Esophagus mucosa (tissue), 1 donor: ENCODE results near the gene GPBP1L1. TPM values are rescaled to one million over a fixed set of nuclear protein-coding genes. Genes with fewer than 3 reads are reported as not detected.
"Not testable (repeated sequence)": the region's sequence is repeated elsewhere in the genome, so short reads cannot be mapped to it uniquely, and the experiment has no call there.

Experiments used
- ATAC-seq: fragments of 200-7000 bp; cut with Tn5 transposase; one replicate; pipeline ENCODE4 v1.9.1; 2020
- total RNA-seq: library from RNA; stranded (reverse); gene quantifications from one replicate; pipeline ENCODE4 v1.2.4, GENCODE V29; 2023
- donor health status: DM: yes; HTN: yes; CAD: no.

Gene GPBP1L1
- total RNA-seq, 1 donor from 2014 or later, result 95.3 TPM

DNA sequence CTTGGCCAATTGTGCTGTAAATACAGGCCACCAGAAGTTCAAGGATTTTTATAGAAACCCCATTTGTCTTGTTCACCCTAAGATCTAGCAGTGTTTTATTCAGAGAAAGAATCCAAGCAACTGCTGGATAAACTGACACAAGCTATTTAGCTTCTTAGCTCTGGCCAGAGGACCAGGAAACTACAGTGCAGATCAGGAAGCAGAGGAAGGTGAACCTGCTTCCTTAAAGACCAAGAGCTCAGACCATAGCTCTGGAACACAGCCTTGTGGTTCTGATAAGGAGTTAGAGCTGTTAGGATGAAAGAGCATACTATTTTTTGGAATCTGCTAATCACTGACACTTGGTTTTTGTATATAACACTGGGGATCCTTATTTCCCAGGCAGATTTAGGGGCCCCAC is 57.3 kb downstream of the GPBP1L1 start:
- no peak for ATAC-seq

DNA sequence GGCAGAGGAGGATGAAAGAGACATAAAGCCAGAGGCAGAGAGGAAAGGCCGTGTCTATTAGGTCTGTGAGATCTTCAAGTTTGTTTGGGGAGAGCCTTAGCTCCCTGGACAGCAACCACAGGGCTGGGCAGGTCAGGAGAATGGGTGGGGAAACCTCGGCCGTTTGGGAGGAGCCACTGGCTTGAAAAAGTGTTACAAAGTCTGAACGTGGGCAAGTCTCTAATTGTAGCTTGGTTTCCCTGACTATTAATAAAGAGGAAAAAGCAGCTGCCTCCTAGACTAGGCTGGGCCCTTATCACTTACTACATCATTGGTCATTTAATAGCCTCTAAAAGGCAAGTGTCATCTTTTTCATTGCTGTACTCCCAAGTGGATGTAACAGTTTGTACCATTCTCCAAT is 62.4 kb downstream of the GPBP1L1 start, which contains the start of gene CCDC17:
TSS of gene CCDC17 (minus strand) at position 83 of the 400 bp plus-strand sequence. CDS start 145 bp downstream, outside the sequence.
- ATAC-seq, result peak; percentile 5

- ATAC-seq, result peak; percentile 22
Observed at GRCh38 chr1:45622524-45623394, 63.6 kb downstream of the GPBP1L1 start.

GRCh38 chr1:45621895-45622523 is 64.3 kb downstream of the GPBP1L1 start:
- ATAC-seq, result peak; percentile 5

DNA sequence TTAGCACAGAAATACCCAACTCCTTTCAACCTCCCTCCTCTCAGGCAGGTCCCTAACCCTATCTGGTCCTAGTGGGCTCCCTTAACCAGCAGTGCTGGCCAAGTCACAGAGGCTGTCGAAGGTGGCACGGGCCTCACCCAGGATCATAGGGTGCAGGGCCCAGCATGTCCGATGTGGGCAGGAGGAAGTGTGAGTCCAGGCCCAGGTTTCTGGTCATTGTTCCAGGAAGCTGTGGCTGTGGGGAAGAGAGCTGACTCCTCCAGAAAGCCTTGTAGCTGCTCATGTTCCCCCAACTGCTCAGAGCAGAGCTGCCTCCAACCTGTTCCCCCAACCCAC is 64.9 kb downstream of the GPBP1L1 start:
- ATAC-seq, result peak; percentile 14

DNA sequence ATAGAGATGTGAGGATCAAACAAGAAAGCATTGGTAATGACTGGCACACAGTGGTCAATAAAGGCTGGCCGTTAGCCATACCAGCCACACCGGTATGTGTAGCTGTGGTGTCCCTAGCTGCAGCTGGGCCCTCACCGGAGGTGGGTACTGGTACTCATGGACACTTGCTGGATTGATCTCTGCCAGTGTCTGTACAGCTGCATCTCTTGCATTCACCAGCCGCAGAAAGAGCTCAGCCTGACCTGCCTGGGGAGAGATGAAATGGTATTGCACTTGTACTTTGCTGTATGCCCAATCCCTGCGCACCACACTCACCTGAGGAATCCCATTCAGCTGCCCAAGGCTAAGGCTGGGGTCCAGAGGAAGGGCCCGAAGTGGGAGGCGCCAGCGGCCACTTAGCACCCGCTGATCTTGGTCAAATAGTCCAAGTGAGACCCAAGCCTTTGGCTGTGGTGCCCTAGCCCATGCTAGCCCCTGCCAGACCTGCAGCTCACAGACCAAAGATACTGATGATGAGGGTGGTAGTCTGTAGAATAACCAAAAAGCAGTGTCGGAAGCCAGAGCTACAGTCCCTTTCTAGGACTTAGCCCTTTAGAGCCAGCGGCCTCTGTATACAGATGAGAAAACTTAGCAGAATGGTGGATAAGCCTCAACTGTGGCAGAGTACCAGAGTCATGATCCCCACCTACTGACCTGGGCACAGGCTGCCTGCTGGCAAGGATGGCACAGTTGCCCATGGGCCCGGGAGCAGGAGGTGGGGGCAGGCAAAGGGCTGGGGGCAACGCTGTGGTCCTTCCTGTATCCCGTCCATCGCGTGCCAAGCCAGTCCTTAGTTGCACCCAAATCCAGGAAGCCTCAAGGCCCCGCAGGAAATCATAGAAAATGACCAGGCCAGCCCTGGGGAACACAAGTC is 65.5 kb downstream of the GPBP1L1 start:
- ATAC-seq, result peak; percentile 3

DNA sequence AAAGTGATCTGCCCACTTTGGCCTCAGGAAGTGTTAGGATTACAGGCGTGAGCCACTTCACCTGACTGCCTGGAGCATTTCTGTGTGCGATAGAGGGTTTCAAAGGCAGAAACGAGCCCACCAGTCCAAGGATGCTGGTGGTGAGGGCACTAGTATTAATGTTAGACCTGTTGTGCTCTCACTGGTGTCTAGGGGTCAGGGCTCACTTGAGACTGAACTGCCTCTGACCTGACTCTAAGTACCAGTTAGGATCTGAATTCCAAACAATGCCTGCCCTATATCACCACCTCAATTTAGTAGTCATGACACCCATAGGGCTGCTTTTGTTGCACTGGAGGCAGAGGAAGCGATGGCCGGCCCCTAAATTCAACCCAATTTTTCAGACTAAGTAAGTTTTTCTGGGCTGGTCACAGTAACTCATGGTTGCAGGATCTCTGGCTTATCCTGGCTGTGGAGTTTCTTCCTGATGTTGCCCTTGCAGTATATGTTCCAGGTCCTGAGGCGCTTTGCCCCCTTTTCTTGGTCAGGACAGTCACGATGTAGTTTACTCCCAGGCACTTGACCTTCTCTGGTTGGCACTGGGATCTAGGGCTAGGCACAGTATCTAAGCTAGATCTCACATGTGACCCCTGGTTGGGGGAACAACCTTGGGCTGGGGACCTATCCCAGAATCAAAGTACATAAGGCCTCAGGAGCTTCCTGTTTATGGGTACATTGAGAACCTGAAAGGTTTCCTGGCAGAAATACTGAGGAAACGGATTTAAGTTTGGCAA is 67.0 kb downstream of the GPBP1L1 start:
- ATAC-seq, result peak; percentile 9

GRCh38 chr1:45617618-45618017 is 68.7 kb downstream of the GPBP1L1 start:
- no peak for ATAC-seq

DNA sequence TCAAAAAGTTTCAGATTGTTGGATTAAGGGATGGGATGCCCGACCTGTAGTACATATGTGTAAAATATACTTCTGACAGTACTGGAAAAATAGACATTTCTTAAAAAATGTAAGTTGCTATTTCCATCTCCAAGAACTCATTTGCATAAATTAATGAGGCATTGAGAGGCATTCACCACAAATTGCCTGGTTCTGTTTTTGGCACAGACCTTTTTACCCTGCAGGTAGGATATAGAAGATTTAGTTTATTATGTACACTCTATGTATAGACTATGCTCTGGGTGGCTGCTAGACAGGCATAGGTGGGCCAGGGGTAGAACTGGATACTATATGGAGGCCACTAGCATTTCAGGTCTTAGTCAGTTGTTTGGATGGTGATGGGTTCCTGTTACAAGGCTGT is 70.4 kb downstream of the GPBP1L1 start:
- ATAC-seq, result no peak

GRCh38 chr1:45612941-45613579 is 73.3 kb downstream of the GPBP1L1 start:
- ATAC-seq, result peak; percentile 85

- no peak for ATAC-seq
Observed at GRCh38 chr1:45610589-45611226, 75.6 kb downstream of the GPBP1L1 start.

DNA sequence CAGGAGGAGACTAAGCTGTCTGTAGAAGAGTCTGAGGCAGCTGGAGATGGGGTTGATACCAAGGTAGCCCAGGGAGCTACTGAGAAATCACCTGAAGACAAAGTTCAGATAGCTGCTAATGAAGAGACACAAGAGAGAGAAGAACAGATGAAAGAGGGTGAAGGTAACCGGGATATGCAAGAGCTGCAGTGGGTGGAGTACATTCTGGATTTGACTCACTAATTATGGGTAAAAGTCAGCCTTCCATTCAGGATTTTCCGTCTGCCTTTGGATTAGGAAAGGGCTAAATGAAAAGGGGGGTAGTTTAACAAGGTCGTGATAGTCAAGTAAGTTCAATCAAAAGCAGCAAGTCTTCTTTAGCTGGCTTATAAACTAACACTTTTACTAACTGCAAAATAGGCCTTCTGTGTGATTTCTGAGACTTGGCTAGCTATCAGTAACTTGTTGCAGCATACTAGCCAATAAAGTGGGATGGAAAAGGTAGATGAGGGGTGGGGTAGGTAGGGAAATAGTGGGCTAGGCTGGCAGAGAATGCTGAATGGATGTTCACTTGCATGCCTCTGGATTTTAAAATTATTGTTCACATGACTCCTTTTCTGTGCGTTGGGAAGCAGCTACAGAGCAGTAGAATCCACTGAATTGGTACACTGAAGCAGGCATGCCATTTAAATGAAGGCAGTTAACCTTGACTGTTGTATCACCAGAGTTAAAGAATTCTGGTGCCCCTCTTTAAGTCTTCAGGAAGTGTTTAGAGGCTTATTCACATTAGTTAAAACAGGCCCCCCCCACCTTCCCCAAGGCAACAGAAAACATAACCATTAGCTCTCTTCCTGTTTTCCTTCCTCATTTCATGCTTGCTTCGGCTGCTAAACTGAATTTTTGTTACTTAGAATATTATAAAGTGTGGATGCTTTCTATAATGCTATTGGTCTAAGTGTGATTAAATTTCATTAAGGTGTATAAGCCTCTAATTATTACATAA is 77.9 kb downstream of the GPBP1L1 start:
- ATAC-seq, result no peak

DNA sequence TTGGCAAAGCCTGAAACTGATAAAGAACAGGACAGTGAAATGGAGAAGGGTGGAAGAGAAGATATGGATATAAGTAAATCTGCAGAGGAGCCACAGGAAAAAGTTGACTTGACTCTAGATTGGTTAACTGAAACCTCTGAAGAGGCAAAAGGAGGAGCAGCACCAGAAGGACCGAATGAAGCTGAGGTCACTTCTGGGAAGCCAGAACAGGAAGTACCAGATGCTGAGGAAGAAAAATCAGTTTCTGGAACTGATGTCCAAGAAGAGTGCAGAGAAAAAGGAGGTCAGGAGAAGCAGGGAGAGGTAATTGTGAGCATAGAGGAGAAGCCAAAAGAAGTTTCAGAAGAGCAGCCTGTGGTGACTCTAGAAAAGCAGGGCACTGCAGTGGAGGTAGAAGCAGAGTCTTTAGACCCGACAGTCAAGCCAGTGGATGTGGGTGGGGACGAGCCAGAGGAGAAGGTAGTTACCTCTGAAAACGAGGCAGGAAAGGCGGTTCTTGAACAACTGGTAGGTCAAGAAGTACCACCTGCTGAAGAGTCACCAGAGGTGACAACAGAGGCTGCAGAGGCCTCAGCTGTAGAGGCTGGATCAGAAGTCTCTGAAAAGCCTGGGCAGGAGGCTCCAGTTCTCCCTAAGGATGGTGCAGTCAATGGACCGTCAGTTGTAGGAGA is 78.8 kb downstream of the GPBP1L1 start:
- peak; percentile 79 for ATAC-seq

- ATAC-seq, result no peak
Observed at GRCh38 chr1:45604239-45604638, 82.1 kb downstream of the GPBP1L1 start.

DNA sequence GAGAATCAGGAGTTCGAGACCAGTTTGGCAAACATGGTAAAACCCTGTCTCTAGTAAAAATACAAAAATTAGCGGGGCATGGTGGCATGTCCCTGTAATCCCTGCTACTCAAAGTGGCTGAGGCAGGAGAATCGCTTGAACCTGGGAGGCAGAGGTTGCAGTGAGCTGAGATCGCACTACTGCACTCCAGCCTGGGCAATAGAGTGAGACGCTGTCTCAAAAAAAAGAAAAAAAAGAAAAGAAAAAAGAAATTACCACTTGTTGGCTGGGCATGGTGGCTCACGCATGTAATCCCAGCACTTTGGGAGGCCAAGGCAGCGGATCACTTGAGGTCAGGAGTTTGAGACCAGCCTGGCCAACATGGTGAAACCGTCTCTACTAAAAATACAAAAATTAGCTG is 89.6 kb downstream of the GPBP1L1 start:
- ATAC-seq, result not testable (repeated sequence)

DNA sequence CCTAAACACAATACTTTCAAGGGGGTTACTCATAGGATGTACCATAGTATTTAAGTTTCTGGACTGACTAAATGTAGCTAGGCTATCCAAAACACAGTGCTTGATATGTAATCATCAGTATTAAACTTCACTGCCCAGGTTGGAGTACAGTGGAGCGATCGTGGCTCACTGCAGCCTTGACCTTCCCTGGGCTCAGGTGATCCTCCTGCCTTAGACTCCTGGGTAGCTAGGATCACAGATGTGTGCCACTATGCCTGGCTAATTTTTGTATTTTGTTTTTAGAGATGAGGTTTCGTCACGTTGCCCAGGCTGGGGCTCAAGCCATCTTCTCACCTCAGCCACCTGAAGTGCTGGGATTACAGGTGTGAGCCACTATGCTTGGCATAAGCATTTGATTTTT is 91.9 kb downstream of the GPBP1L1 start:
- ATAC-seq, result no peak

- ATAC-seq, result peak; percentile 30
Observed at GRCh38 chr1:45589861-45590260, 96.5 kb downstream of the GPBP1L1 start.

GRCh38 chr1:45586769-45587168 is 99.6 kb downstream of the GPBP1L1 start:
- no peak for ATAC-seq

GRCh38 chr1:45585496-45586075 is 100.7 kb downstream of the GPBP1L1 start:
- ATAC-seq, result no peak
